HepG2 (cell line): ENCODE results near the gene GLYATL3. TPM values are rescaled to one million over a fixed set of nuclear protein-coding genes. Genes with fewer than 3 reads are reported as not detected.

Experiments
- ATAC-seq: fragments of 200-7000 bp; cut with Tn5 transposase; 3 replicates; pipeline ENCODE4 v1.9.1; 2020; ENCODE audit warnings: mild to moderate bottlenecking, moderate library complexity
- BruUV-seq: library from RNA; stranded (reverse); fragments of 400-500 nt; replicated peaks from 2 replicates; lab custom pipeline; 2021; lab: Mats Ljungman, UMichigan
- CTCF ChIA-PET: fragments of 300-600 bp; formaldehyde crosslinking; extraction: SDS; loops from one replicate; lab custom pipeline; 2021; ENCODE audit warnings: low total read pairs, inconsistent platforms, low intra/inter-chr PET ratio; lab: Yijun Ruan, JAX
- POLR2A ChIA-PET: fragments of 350-600 bp; sonication (Branson Sonifier 250); formaldehyde crosslinking; loops from one replicate; lab custom pipeline; 2020; ENCODE audit warnings: antibody characterized with exemption, inconsistent platforms; lab: Yijun Ruan, JAX
- DNase-seq: peaks from one replicate; pipeline ENCODE4 v3.0.0-alpha.2; 2015; ENCODE audit warnings: low spot score
- FAIRE-seq: peaks from 3 replicates; lab custom pipeline; 2011; peaks lifted over from hg19 to GRCh38; lab: Jason Lieb, UNC
- H2AFZ ChIP-seq: one replicate; pipeline ENCODE4 v1.6.1; 2011; ENCODE audit warnings: low read length, inconsistent platforms
- H3K27ac ChIP-seq: fragments of 300-600 bp; 3 replicates; pipeline ENCODE4 v1.8.0; 2011; ENCODE audit warnings: mixed run types, mild to moderate bottlenecking, mixed read lengths, low read length, inconsistent platforms; ENCODE audit not compliant: insufficient read depth; ENCODE audit errors: extremely low read length
- H3K27me3 ChIP-seq, 2 experiments: fragments of 200-600 bp in 1 of 2; 2 replicates in 1 of 2; 3 replicates in 1 of 2; pipeline versions ENCODE4 v1.6.0 to v1.8.0; 2011; ENCODE audit warnings: low read length in 2 of 2, mild to moderate bottlenecking in 2 of 2, moderate library complexity in 2 of 2, inconsistent platforms in 1 of 2; ENCODE audit not compliant: insufficient read depth in 2 of 2, control insufficient read depth in 1 of 2
- H3K36me3 ChIP-seq, 2 experiments: fragments of 200-600 bp in 1 of 2; replicated peaks in 1 of 2; 2 replicates in 1 of 2; 3 replicates in 1 of 2; pipeline versions ENCODE4 v1.5.1 to v1.8.0; 2011; ENCODE audit warnings: low read length in 2 of 2, inconsistent platforms in 1 of 2; ENCODE audit not compliant: insufficient read depth in 2 of 2, control insufficient read depth in 1 of 2
- H3K4me1 ChIP-seq: 2 replicates; pipeline ENCODE4 v1.5.1; 2012; ENCODE audit warnings: low read length, inconsistent platforms; ENCODE audit not compliant: insufficient read depth
- H3K4me2 ChIP-seq: 2 replicates; pipeline ENCODE4 v1.6.0; 2011; ENCODE audit warnings: low read depth, low read length, inconsistent platforms
- H3K4me3 ChIP-seq, 3 experiments: fragments of 200-600 bp in 1 of 3; sonication (generic), shearing (Covaris generic) in 1 of 3; replicated peaks in 1 of 3; 2 replicates each; pipeline ENCODE4 v1.5.1; 2011 to 2016; ENCODE audit warnings: low read length in 3 of 3, inconsistent platforms in 2 of 3, low read depth in 2 of 3, mild to moderate bottlenecking in 2 of 3, control low read depth in 1 of 3, mixed read lengths in 1 of 3; ENCODE audit not compliant: insufficient read depth in 1 of 3
- H3K79me2 ChIP-seq: one replicate; pipeline ENCODE4 v1.6.1; 2011; ENCODE audit warnings: low read length, inconsistent platforms; ENCODE audit not compliant: insufficient read depth
- H3K9ac ChIP-seq: 2 replicates; pipeline ENCODE4 v1.6.0; 2011; ENCODE audit warnings: mild to moderate bottlenecking, low read depth, low read length, inconsistent platforms; ENCODE audit not compliant: insufficient read depth
- H3K9me3 ChIP-seq: 2 replicates; pipeline ENCODE4 v1.5.1; 2012; ENCODE audit warnings: mild to moderate bottlenecking, low read length
- H4K20me1 ChIP-seq: 2 replicates; pipeline ENCODE4 v1.6.0; 2011; ENCODE audit warnings: inconsistent platforms, mild to moderate bottlenecking, low read length, moderate library complexity; ENCODE audit not compliant: insufficient read depth
- ARID2 ChIP-seq: sonication (generic); formaldehyde crosslinking; IDR thresholded peaks from 2 replicates; pipeline ENCODE4 v1.8.1; 2022; ENCODE audit warnings: mild to moderate bottlenecking, missing genetic modification reagents, borderline replicate concordance
- MTF1 ChIP-seq: sonication (generic); formaldehyde crosslinking; IDR thresholded peaks from 2 replicates; pipeline ENCODE4 v1.5.0; 2020; ENCODE audit warnings: missing genetic modification reagents
- NR2F6 ChIP-seq, 2 experiments: IDR thresholded peaks; 2 replicates each; pipeline ENCODE4 v1.6.1; 2016; ENCODE audit warnings: antibody characterized with exemption in 1 of 2, mild to moderate bottlenecking in 1 of 2
- RARA ChIP-seq: IDR thresholded peaks from 2 replicates; pipeline ENCODE4 v1.6.1; 2016; ENCODE audit warnings: missing genetic modification reagents, missing compliant biosample characterization
- REST ChIP-seq, 2 experiments: IDR thresholded peaks; 2 replicates each; pipeline ENCODE4 v1.6.1; 2011 to 2012; ENCODE audit warnings: low read length in 2 of 2, borderline replicate concordance in 1 of 2, low read depth in 1 of 2, mild to moderate bottlenecking in 1 of 2, moderate library complexity in 1 of 2
- SNAPC2 ChIP-seq: sonication (generic); formaldehyde crosslinking; IDR thresholded peaks from 2 replicates; pipeline ENCODE4 v1.8.1; 2022; ENCODE audit warnings: mild to moderate bottlenecking, missing genetic modification reagents
- ZNF230 ChIP-seq: sonication (generic); formaldehyde crosslinking; IDR thresholded peaks from 2 replicates; pipeline ENCODE4 v1.4.0; 2020; ENCODE audit warnings: mild to moderate bottlenecking, missing genetic modification reagents
- ZNF709 ChIP-seq: sonication (generic); formaldehyde crosslinking; IDR thresholded peaks from 2 replicates; pipeline ENCODE4 v1.5.0; 2020; ENCODE audit warnings: mild to moderate bottlenecking, missing genetic modification reagents
- ZNF773 ChIP-seq: sonication (generic); formaldehyde crosslinking; IDR thresholded peaks from 2 replicates; pipeline ENCODE4 v1.4.0; 2020; ENCODE audit warnings: missing genetic modification reagents, borderline replicate concordance
- ZSCAN5A ChIP-seq: sonication (generic); formaldehyde crosslinking; IDR thresholded peaks from 2 replicates; pipeline ENCODE4 v1.8.0; 2022; ENCODE audit warnings: mild to moderate bottlenecking, missing genetic modification reagents, borderline replicate concordance
- WGBS: methylation state at CpG from one replicate; pipeline ENCODE4 v1.1.6; 2017; ENCODE audit warnings: low lambda C conversion rate; 5-methylcytosine and 5-hydroxymethylcytosine counted together
- in situ Hi-C: cut with HindIII; loops from 2 replicates; pipeline ENCODE4 v1.10.0; 2017; ENCODE audit warnings: low pct_unique_long_range_greater_than_20kb; ENCODE audit not compliant: extremely low pct_ligation_motif_present
- intact Hi-C: fragments of 100-400 bp; cut with micrococcal nuclease; formaldehyde crosslinking; loops from one replicate; pipeline ENCODE4 v1.10.0; 2022; ENCODE audit not compliant: unreplicated experiment
- polyA plus RNA-seq, 8 experiments: library from polyadenylated mRNA; depleted of rRNA in 3 of 8; stranded (reverse) in 7 of 8; unstranded in 1 of 8; fragments of >200 nt; fragmentation: Illumina TruSeq in 4 of 8; extraction: Trizol in 4 of 8; gene quantifications; 2 replicates each; pipeline versions ENCODE4 v1.2.1 to v1.2.3, GENCODE V29; 2011 to 2016; ENCODE audit warnings: low read depth in 4 of 8, missing spikeins in 1 of 8, mixed read lengths in 1 of 8; ENCODE audit not compliant: insufficient read depth in 1 of 8
- total RNA-seq, 5 experiments: library from RNA; depleted of rRNA; stranded (reverse); fragments of >200 nt; fragmentation: Illumina TruSeq; extraction: Trizol; gene quantifications; 2 replicates each; pipeline ENCODE4 v1.2.3, GENCODE V29; 2016; ENCODE audit warnings: low read depth in 1 of 5
- TF ChIP-seq, protein P1 (sequence below): sonication (generic); formaldehyde crosslinking; IDR thresholded peaks from 2 replicates; pipeline ENCODE4 v1.4.0; 2020; ENCODE audit warnings: missing genetic modification reagents

GLYATL3 gene
- total and polyA plus RNA-seq, 2 of the 13 experiments (the other 11 are each of a cell fraction or from before 2014, with no cell fraction given): 0.05 TPM; not detected in 1

DNA sequence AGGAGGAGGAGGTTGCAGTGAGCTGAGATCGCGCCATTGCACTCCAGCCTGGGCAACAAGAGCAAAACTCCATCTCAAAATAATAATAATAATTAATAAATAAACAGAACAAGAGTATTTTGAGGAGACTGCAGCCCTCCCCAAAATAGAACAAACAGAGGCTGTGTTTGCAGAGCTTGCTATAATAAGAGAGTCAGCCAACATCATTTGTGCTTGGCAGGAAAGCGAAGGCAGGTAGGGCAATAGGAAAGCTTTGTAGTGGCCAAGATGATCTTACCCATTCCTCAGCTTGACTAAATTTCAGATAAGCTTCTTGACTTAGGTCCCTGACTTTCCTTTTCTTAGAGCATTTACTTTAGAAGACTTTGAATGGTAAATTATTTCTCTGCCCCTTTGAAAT lies 57.5 kb downstream of the GLYATL3 start:
- intact Hi-C loops (no loop called here), in situ Hi-C loops (no loop called here)
- 69% methylated on average over 3 of the region's 3 CpGs for WGBS
- no peaks in the 10 kb centered on the region for H3K36me3 ChIP-seq
- H3K27me3 ChIP-seq: 0 out of 5 replicates have a peak, but pooled peaks cover 0 to 4% of the 10 kb centered on the region in 2 experiments
- FAIRE-seq (no peak), ATAC-seq (no peak), DNase-seq (no peak)
- ChIA-PET POLR2A (no interaction called here), CTCF (interaction anchor here (1.0 kb wide), 1 partner anchor 25 kb away, joined by 3 read pairs; no protein-coding TSS in a partner anchor)
- H2AFZ ChIP-seq: no peak overlapping the region
- no TSS peak for BruUV-seq
- H3K4me1 ChIP-seq: peaks cover 41% of the 10 kb centered on the region
- TF ChIP-seq, protein P1, sequence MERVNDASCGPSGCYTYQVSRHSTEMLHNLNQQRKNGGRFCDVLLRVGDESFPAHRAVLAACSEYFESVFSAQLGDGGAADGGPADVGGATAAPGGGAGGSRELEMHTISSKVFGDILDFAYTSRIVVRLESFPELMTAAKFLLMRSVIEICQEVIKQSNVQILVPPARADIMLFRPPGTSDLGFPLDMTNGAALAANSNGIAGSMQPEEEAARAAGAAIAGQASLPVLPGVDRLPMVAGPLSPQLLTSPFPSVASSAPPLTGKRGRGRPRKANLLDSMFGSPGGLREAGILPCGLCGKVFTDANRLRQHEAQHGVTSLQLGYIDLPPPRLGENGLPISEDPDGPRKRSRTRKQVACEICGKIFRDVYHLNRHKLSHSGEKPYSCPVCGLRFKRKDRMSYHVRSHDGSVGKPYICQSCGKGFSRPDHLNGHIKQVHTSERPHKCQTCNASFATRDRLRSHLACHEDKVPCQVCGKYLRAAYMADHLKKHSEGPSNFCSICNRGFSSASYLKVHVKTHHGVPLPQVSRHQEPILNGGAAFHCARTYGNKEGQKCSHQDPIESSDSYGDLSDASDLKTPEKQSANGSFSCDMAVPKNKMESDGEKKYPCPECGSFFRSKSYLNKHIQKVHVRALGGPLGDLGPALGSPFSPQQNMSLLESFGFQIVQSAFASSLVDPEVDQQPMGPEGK (CRISPR knock-in tag): 0 out of 2 replicates have a peak, but pooled peaks have one; percentile 33
- no peak for TF ChIP-seq ZNF230 (CRISPR knock-in tag)
- H3K4me3 ChIP-seq: no peak overlapping the region
- no peaks in the 10 kb centered on the region for H3K79me2 ChIP-seq
- H4K20me1 ChIP-seq: no peaks in the 10 kb centered on the region
- H3K27ac ChIP-seq: no peak overlapping the region
- H3K9ac ChIP-seq: no peak overlapping the region
- H3K4me2 ChIP-seq: no peak overlapping the region
- H3K9me3 ChIP-seq: no peaks in the 10 kb centered on the region

- Histone ChIP-seq H3K9ac (no peak overlapping the region), H4K20me1 (no peaks in the 10 kb centered on the region), H3K27ac (no peak overlapping the region), H3K36me3 (no peaks in the 10 kb centered on the region), H3K9me3 (no peaks in the 10 kb centered on the region), H3K4me3 (no peak overlapping the region), H3K79me2 (no peaks in the 10 kb centered on the region), H3K4me2 (no peak overlapping the region), H3K27me3 (no peaks in the 10 kb centered on the region), H3K4me1 (peaks cover 41% of the 10 kb centered on the region), H2AFZ (no peak overlapping the region)
- no TSS peak for BruUV-seq
- ChIA-PET POLR2A (no interaction called here), CTCF (no interaction called here)
- ATAC-seq (peak; percentile 30; the same call in 1 of the 3 replicates), DNase-seq (no peak), FAIRE-seq (no peak)
- in situ Hi-C loops (no loop called here), intact Hi-C loops (no loop called here)
- TF ChIP-seq ZSCAN5A (CRISPR knock-in tag) (no peak), ZNF773 (CRISPR knock-in tag) (no peak), MTF1 (CRISPR knock-in tag) (no peak), REST (IDR thresholded peaks at IDR 0.05; ENCODE audit: borderline replicate concordance in 1 of 2, low read depth in 1 of 2, low read length in 2 of 2) (0 out of 4 replicates have a peak, but pooled peaks of 1 of the 2 experiments have one; percentile 41), SNAPC2 (CRISPR knock-in tag) (no peak), RARA (CRISPR knock-in tag) (peak; percentile 46; the same call in 1 of the 2 replicates), ARID2 (CRISPR knock-in tag) (no peak), NR2F6 (IDR thresholded peaks at IDR 0.05) (peak; percentile 60), NR2F6 (CRISPR knock-in tag; IDR thresholded peaks at IDR 0.05) (no peak), ZNF709 (CRISPR knock-in tag) (no peak)
Measured at GRCh38 chr6:49558238-49558637, 58.5 kb downstream of the GLYATL3 start.
